Mesothelial cell of epicardium (in vitro differentiated cells): Measurements from ENCODE around the gene OCEL1. TPM values are rescaled to one million over a fixed set of nuclear protein-coding genes. Genes with fewer than 3 reads are reported as not detected.

Experiments used
- DNase-seq, 2 experiments: peaks; one replicate each; pipeline ENCODE4 v3.0.0; 2021; ENCODE audit warnings: low spot score in 2 of 2; ENCODE audit not compliant: unreplicated experiment in 2 of 2
- H3K27ac Mint-ChIP-seq: 2 replicates; pipeline ENCODE4 v1.8.0; 2021; ENCODE audit warnings: mixed read lengths
- H3K27me3 Mint-ChIP-seq: 2 replicates; pipeline ENCODE4 v1.8.0; 2021; ENCODE audit warnings: low read depth, mixed read lengths
- H3K36me3 Mint-ChIP-seq: 2 replicates; pipeline ENCODE4 v1.8.0; 2021; ENCODE audit warnings: mixed read lengths
- H3K4me1 Mint-ChIP-seq: 2 replicates; pipeline ENCODE4 v1.8.0; 2021; ENCODE audit warnings: mixed read lengths
- H3K4me3 Mint-ChIP-seq: 2 replicates; pipeline ENCODE4 v1.8.0; 2021; ENCODE audit warnings: mild to moderate bottlenecking, moderate library complexity, mixed read lengths
- H3K9me3 Mint-ChIP-seq: 2 replicates; pipeline ENCODE4 v1.8.0; 2021; ENCODE audit warnings: mixed read lengths
- total RNA-seq: library from RNA; stranded (reverse); gene quantifications from 3 replicates; pipeline ENCODE4 v1.2.1, GENCODE V29; 2021
- TF ChIP-seq, protein P1 (sequence below): fragments of 200-600 bp; sonication (generic); IDR thresholded peaks from one replicate; pipeline ENCODE4 v1.5.0; 2021; ENCODE audit warnings: antibody characterized with exemption; ENCODE audit not compliant: unreplicated experiment

OCEL1 gene
- total RNA-seq, 1 donor from 2014 or later = 19.2 TPM

DNA sequence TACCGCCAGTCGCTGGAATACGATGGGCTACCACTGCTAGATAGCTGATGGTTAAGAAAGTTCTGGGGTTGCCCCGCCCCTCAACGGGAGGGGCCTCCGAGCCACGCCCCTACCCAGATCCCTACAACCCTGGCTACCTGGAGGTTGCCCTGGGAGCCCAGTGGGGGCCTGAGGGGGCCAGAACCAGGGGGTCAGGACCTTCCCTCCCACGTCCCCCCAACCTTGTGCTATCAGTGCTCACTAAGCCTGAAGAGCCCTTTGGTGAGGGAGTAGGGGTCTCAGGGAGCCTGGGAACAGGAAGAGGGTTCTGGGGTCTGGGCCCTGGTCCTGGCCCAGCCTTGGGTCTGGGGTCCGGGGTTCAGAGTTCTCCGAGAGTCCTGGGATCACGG is 8.9 kb downstream of the OCEL1 start:
- peaks cover 14% of the 10 kb centered on the region for H3K36me3 Mint-ChIP-seq
- H3K4me3 Mint-ChIP-seq = peak overlapping the region; percentile 56

DNA sequence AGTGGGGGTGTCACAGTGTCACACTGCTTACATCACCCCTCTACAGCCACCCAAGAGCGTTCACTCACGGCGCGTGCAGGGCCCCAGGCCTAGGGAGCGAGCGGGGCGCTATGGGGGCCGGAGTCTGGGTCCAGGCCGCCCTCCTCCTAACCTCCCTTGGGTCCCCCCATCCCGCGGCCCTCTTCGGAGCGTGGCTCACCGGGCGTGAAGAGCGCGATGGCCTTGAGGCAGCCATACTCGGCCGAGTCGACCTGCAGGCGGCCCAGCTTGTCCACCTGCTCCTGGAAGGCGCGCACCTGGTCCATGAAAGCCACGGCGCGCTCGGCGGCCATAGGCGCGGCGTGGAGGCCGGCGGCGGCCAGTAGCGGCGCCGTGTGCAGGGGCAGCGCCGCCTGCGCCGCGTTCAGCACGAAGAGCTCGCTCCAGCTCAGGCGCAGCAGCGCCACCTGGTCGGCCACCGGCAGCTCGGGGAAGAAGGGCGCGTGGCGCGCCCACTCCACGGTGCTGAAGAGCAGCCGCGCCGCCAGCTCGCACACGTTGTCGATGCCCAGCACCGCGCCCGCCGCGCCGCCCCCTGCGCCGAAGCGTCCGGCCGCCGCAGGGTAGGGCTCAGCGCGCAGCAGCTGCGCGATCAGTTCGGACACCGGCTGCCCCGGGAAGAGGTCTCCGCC is 9.4 kb downstream of the OCEL1 start:
- Mint-ChIP-seq H3K9me3 (no peaks in the 10 kb centered on the region), H3K27me3 (no peaks in the 10 kb centered on the region), H3K27ac (no peak overlapping the region), H3K36me3 (peaks cover 14% of the 10 kb centered on the region), H3K4me1 (peaks cover 11% of the 10 kb centered on the region), H3K4me3 (peak overlapping the region; percentile 56)
- peak; percentile 68 to 80 for DNase-seq
- TF ChIP-seq, protein P1, sequence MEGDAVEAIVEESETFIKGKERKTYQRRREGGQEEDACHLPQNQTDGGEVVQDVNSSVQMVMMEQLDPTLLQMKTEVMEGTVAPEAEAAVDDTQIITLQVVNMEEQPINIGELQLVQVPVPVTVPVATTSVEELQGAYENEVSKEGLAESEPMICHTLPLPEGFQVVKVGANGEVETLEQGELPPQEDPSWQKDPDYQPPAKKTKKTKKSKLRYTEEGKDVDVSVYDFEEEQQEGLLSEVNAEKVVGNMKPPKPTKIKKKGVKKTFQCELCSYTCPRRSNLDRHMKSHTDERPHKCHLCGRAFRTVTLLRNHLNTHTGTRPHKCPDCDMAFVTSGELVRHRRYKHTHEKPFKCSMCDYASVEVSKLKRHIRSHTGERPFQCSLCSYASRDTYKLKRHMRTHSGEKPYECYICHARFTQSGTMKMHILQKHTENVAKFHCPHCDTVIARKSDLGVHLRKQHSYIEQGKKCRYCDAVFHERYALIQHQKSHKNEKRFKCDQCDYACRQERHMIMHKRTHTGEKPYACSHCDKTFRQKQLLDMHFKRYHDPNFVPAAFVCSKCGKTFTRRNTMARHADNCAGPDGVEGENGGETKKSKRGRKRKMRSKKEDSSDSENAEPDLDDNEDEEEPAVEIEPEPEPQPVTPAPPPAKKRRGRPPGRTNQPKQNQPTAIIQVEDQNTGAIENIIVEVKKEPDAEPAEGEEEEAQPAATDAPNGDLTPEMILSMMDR = no peak

More for the DNA sequence above, 8.9 kb downstream of the OCEL1 start:
- TF ChIP-seq, protein P1 = no peak
- H3K9me3 Mint-ChIP-seq = no peaks in the 10 kb centered on the region
- H3K27ac Mint-ChIP-seq = no peak overlapping the region
- no peaks in the 10 kb centered on the region for H3K27me3 Mint-ChIP-seq
- no peak for DNase-seq
- peaks cover 11% of the 10 kb centered on the region for H3K4me1 Mint-ChIP-seq

DNA sequence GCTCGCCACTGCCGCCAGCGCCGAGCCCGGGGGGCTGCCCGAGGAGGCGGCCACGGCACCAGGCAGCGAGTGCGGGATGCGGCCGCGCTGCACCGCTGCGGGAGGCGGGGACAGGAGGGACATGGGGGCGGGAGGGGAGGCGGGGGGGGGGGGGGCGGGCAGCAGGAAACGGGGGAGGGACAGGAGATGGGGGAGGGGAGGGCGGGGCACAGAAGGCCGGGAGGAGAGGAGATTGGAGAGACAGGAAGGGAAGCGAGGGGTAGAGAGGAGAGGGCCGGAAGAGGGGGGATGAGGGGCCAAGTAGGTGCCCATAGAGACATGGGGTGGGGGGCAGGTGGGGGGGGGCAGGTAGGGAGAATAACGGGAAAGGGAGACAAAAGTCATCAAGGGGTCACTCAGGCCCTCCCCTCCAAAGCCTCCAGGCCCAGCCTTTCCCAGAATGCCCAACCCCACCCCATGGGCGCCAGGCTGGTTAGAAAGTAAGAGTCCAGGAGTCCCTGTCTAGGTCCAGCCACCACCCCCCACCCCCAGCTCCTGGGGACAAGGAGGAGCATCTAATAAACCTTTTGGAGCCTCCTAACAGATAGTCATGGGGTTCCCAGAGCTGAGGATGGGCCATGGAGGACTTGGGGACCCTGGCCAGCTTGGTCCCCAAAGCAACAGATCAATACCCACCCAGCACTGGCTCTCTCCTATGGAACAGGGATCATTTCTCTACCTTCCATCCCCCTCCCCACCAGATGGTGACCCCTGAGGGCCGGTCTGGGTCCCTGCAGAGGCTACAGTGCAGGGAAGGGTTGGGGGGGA is 10.1 kb downstream of the OCEL1 start:
- no peak overlapping the region for H3K27ac Mint-ChIP-seq
- peak overlapping the region; percentile 24 for H3K4me3 Mint-ChIP-seq
- peaks cover 14% of the 10 kb centered on the region for H3K36me3 Mint-ChIP-seq
- no peaks in the 10 kb centered on the region for H3K9me3 Mint-ChIP-seq
- no peak for DNase-seq
- TF ChIP-seq, protein P1 = no peak
- peaks cover 17% of the 10 kb centered on the region for H3K4me1 Mint-ChIP-seq
- no peaks in the 10 kb centered on the region for H3K27me3 Mint-ChIP-seq

DNA sequence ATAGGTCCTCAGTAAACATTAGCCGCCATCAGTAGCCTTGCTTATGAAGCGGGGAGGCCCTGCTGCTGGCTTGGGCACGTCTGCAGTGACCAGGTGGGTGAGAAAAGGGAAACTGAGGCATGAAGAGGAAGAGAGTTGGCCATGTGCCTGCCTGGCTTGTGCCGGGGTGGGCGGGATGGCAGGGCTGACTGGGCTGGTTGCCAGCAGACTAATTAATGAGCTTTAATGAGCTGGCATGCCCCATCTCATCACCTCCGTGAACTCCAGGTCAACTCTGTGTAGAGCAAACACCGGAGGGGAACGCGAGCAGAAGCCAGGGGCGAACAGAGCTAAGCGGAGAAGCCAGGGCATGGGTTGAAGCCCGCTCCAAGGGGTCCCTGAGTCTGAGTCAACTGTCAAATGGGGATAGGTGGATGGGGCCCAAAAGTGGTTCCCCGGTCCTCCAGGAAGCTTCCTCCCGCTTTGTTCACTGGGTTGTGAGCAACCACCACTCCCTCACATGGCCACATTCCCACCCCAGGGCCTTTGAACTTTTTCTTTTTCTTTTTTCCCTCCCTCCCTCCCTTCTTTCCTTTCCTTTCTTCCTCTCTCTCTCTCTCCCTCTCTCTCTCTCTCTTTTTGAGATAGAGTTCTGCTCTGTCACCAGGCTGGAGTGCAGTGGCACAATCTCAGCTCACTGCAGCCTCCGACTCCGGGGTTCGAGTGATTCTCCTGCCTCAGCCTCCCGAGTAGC is 11.0 kb downstream of the OCEL1 start:
- peaks cover 11% of the 10 kb centered on the region for H3K36me3 Mint-ChIP-seq
- H3K27ac Mint-ChIP-seq = no peak overlapping the region
- H3K27me3 Mint-ChIP-seq = no peaks in the 10 kb centered on the region
- H3K4me3 Mint-ChIP-seq = peak overlapping the region; percentile 34
- TF ChIP-seq, protein P1 = no peak
- peaks cover 21% of the 10 kb centered on the region for H3K4me1 Mint-ChIP-seq
- no peak for DNase-seq
- H3K9me3 Mint-ChIP-seq = no peaks in the 10 kb centered on the region

DNA sequence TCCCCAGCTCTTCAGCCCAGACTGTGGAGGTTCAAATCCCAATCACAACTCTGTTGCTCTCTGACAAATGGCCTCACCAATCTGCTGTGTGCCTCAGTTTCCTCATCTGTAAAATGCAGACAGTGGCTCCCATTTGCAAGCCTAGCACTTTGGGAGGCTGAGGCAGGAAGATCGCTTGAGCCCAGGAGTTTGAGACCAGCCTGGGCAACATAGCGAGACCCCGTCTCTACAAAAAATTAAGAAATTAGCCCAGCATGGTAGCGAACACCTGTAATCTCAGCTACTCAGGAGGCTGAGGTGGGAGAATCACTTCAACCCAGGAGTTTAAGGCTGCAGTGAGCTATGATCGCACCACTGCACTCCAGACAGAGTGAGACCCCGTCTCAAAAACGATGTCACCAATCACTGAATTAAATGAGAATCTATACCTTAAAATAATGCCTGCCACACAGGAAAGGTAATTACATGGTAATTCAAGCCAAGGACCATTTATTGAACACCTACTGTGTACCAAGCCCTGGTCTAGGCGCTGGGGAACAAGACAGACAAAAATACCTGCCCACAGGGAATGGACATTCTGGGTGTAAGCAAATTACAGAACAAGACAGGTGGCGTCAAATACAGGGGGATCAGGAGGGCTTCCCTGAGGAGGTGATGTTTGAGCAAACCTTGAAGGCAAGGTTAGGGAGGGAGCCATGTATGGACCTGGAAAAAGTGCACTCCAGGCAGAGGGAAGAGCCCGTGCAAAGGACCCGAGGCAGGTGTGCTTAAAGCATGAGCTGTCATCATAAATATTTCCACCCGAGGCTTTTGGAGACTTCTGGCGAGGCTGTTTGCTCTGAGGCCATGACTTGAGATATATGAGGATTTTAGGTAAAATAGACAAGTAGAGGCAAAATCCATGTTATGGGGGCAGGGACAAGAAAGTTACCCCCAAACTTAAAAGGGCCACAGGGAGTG is 12.0 kb downstream of the OCEL1 start:
- peaks cover 27% of the 10 kb centered on the region for H3K4me1 Mint-ChIP-seq
- DNase-seq = no peak
- H3K27ac Mint-ChIP-seq = no peak overlapping the region
- TF ChIP-seq, protein P1 = no peak
- H3K4me3 Mint-ChIP-seq = no peak overlapping the region
- H3K9me3 Mint-ChIP-seq = no peaks in the 10 kb centered on the region
- H3K36me3 Mint-ChIP-seq = peaks cover 7% of the 10 kb centered on the region
- no peaks in the 10 kb centered on the region for H3K27me3 Mint-ChIP-seq
